ENCODE measurements around the gene GALNTL6.
A peak's percentile ranks its signal among the peaks of the same experiment; 100 is the strongest.
"Not testable (repeated sequence)": the region's sequence is repeated elsewhere in the genome, so short reads cannot be mapped to it uniquely, and the experiment has no call there.

The GALNTL6 gene

GRCh38 chr4:172895699-172896098 lies 1082.5 kb downstream of the GALNTL6 start:
- no peak for DNase-seq

- DNase-seq, result no peak
These were observed 1083.8 kb downstream of the GALNTL6 start for GRCh38 chr4:172897046-172897445.

- no peak for DNase-seq
These were observed 1085.5 kb downstream of the GALNTL6 start for GRCh38 chr4:172898715-172899114.

GRCh38 chr4:172899861-172900260 lies 1086.7 kb downstream of the GALNTL6 start:
- no peak for DNase-seq

DNA sequence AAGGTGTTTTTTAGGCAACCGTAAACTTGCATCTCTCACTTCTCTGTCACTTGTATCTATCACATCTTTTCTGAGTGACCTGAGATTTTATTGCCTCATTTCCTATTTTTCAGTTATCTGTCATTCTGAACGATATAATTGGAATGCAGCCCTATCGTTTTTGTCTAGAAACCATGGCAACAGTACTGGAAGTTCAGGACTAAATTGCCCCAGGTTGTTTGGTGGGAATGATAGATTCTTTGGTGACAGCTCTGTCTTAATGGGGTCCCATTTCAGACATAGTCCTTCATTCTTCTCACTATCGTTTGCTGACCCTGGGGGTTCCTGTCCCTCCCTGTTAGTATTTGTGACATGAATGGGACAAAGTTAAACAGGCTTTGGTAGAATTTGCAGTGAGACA lies 1087.7 kb downstream of the GALNTL6 start:
- no peak for DNase-seq

DNA sequence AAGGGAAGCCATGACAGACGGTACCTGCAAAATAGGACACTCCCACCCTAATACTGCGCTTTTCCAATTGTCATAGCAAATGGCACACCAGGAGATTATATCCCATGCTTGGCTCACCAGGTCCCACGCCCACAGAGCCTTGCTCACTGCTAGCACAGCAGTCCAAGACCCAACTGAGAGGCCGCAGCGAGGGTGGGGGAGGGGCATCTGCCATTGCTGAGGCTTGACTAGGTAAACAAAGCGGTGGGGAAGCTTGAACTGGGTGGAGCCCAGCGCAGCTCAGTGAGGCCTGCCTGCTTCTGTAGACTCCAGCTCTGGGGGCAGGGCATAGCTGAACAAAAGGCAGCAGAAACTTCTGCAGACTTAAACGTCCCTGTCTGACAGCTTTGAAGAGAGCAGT lies 1099.3 kb downstream of the GALNTL6 start:
- DNase-seq, result not testable (repeated sequence)

- DNase-seq, result not testable (repeated sequence)
These were observed 1104.2 kb downstream of the GALNTL6 start for GRCh38 chr4:172917403-172917802.

- no peak for DNase-seq
These were observed 1106.1 kb downstream of the GALNTL6 start for GRCh38 chr4:172919269-172919668.

GRCh38 chr4:172927096-172927814 lies 1114.1 kb downstream of the GALNTL6 start:
- no peak for DNase-seq

GRCh38 chr4:172928347-172928746 lies 1115.1 kb downstream of the GALNTL6 start:
- no peak for DNase-seq

GRCh38 chr4:172938072-172938829 lies 1125.0 kb downstream of the GALNTL6 start:
- DNase-seq, result no peak

GRCh38 chr4:172938870-172939269 lies 1125.7 kb downstream of the GALNTL6 start:
- no peak for DNase-seq

GRCh38 chr4:172942840-172943239 lies 1129.6 kb downstream of the GALNTL6 start:
- DNase-seq, result no peak

- no peak for DNase-seq
These were observed 1132.4 kb downstream of the GALNTL6 start for GRCh38 chr4:172945611-172946010.

DNA sequence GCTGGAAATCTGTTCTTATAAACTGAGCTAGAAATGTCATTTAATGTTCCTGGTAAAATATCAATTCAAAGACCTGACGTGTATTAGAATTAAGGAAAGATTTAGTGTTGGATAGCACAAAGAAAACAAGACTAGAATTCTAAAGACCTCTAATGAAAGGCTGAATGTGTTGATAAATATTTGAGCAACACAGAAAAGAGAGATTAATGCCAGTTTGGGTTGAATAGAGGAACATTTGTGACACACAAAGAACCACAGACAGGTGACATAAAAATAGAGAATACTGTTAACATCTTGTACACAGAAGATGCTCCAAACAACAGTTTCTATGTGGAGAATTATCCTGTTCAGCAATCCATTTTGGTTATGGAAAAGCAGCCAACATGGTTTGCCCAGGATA lies 1133.3 kb downstream of the GALNTL6 start:
- no peak for DNase-seq

DNA sequence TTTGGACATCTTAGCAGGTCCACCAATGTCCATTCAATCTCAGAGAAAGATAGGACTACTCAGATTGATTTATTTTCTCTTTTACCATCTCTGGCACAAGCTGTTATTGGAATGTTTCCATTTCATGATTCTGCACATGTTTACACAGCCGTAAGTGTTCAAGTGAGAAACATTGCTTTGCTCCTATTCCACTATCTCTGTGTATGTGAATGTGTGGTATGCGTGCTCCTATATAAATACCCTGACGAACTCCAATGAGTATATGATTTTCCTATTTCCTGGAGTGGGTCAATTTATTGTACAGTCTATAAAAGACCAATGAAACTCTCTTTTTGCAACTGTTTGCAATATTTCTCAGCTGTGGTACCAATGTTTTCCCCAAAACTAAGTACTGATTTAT lies 1134.4 kb downstream of the GALNTL6 start:
- no peak for DNase-seq

DNA sequence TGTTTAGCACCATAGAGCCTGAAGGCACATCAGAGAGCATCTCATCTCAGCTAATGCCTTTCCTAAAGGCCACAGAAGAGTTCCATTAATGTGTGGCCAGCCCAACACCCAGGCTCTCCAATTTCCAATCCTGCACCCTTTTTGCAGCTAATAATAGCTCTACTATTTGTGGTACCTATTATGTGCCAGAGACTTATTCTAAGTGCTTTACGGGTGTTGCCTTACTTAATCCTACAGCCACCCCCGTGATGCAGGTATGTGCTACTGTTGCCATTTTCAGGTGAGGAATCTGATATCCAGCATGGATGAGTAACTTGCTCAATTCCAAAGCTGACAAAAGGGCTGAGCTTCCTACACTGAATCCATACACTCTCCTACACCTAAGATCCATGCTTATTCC lies 1137.8 kb downstream of the GALNTL6 start:
- DNase-seq, result no peak

GRCh38 chr4:172951679-172952451 lies 1138.7 kb downstream of the GALNTL6 start:
- no peak for DNase-seq

DNA sequence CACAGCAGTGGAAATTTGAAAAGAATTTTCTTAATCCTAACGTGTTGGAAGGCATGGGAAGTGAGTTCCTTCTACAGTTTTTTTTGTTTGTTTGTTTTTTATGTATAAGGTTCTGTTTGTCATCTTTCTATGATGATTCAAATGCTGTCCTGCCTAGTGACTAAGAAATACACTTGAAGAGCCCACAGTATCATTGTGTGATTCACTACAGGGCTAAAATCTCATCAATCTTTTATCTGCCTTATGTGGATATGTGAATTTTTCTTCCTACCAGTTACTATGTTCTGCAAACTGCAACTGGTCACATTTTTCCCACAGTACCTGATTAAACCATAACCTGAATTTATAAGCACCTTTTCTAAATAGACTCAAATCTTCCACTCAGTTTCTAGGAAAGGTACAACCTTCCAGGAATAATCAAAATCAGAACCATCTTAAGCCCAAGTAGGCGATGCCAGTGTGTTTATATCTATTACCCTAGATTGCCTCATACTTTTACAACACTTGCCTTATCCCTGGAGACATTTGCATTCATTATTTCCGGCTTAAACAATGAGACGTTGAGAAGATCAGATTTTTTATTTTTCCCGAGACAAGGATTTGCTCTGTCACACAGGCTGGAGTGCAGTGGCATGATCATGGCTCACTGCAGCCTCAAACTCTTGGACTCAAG lies 1140.8 kb downstream of the GALNTL6 start:
- no peak for DNase-seq

GRCh38 chr4:172956340-172956739 lies 1143.1 kb downstream of the GALNTL6 start:
- DNase-seq, result not testable (repeated sequence)

DNA sequence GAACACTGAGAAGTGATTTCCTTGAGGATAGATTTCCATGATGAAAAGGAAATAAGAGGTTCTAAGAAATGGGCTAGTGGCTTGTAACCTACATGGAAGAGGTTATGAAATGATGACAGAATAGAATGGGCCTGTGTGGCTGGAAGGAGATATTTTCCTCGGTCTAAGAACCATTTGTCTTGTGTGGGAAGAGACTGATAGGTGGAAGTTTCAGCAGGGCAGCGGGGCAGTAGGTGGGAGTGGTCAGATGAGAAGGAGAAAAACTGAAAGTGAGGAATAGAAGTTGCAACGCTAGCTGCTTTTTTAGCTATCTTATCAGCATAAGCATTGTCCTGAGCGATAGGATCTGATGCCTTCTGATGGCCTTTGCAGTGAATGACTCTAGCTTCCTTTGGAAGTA lies 1144.0 kb downstream of the GALNTL6 start:
- DNase-seq, result no peak

DNA sequence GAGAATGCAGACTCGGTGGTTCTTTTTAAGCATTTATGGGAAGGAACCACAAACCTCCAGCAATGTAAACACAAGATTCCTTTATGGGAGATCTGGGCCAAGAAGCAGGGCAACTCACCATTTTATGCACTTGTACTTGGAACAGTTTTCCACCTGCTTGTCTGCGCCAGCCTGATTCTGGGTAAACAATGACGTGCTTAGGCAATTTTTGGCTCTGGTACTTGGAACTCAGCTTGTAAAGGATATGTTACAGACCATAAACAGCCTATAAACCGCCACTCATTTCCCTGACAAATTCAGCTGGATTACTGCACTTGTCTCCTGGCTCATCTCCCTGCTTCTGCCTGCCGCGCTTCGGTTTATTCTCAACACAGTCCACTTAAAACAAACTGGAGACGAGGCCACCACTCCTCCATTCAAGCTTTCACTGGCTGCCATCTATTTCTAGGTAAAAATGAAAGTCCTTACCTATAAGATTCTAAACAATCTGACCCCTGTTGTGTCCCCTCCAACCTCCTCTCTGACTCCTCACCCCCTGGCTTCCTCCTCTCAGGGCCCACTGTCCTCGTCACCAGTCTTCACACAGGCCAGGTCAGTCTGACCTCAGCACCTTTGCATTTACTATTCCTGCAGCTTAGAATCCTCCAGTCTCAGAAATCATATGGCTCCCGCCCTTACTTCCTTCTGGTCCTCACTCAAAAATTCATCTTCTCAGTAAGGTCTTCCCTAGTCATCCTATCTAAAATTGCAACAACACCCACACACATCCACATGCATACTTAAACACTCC lies 1149.6 kb downstream of the GALNTL6 start:
- DNase-seq, result peak; percentile 19

Data from NCI-H226 (cell line).